Stomach smooth muscle (tissue), 2 donors: ENCODE results near the gene RBP5.

Experiments used
- H3K27ac ChIP-seq: one replicate; pipeline ENCODE4 v1.7.0; 2013; ENCODE audit warnings: mild to moderate bottlenecking, low read length, inconsistent platforms
- H3K27me3 ChIP-seq, 2 donors: one replicate each; pipeline ENCODE4 v1.7.0; 2013; ENCODE audit warnings: low read length in 2 of 2; ENCODE audit not compliant: insufficient read depth in 2 of 2, control insufficient read depth in 1 of 2
- H3K36me3 ChIP-seq, 2 donors: one replicate each; pipeline ENCODE4 v1.7.0; 2013; ENCODE audit warnings: low read length in 2 of 2; ENCODE audit not compliant: control insufficient read depth in 2 of 2, insufficient read depth in 2 of 2
- H3K4me1 ChIP-seq: one replicate; pipeline ENCODE4 v1.7.0; 2013; ENCODE audit warnings: low read length; ENCODE audit not compliant: control insufficient read depth, insufficient read depth
- H3K4me3 ChIP-seq, 2 donors: one replicate each; pipeline ENCODE4 v1.7.0; 2013; ENCODE audit warnings: low read length in 2 of 2
- H3K9ac ChIP-seq, 2 donors: one replicate each; pipeline ENCODE4 v1.7.0; 2013; ENCODE audit warnings: low read length in 2 of 2, mild to moderate bottlenecking in 1 of 2
- H3K9me3 ChIP-seq, 2 donors: one replicate each; pipeline ENCODE4 v1.7.0; 2013; ENCODE audit warnings: low read length in 2 of 2; ENCODE audit not compliant: control insufficient read depth in 2 of 2
- donor health status: healthy.
- donor health status: Pancreatic carcinoma.

RBP5 gene, protein sequence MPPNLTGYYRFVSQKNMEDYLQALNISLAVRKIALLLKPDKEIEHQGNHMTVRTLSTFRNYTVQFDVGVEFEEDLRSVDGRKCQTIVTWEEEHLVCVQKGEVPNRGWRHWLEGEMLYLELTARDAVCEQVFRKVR

DNA sequence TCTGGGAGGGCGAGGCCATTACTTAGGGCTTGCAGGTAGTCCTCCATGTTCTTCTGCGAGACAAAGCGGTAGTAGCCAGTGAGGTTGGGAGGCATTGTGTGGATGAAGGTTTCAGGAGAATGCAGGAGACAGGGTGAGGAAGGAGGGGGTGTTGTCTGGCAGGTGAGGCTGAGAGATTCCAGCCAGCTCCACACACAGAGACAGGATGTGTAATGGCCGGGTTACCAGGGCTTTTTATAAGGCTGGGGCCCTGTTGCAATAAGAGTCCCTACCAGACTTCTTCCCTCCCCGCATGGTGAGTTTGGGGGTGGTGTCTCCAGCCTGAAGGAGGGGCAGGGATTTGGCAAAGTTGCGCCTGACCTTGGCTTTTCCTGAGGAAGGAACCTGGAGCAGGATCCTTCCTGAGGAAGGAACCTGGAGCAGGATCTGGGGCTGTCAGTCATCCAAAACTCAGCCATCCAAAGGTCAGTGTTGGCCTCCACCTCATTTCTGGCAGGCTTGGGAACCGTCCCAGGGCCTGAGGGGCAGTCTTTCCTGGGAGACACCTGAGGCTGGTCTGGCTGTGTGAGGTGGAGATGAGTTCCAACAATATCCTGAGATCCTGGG, at the start of gene RBP5:
Gene RBP5 (minus strand): TSS at position 209 of the 606 bp plus-strand sequence. CDS start 114 bp downstream, at position 95.
- Histone ChIP-seq H3K4me1 (peaks cover 24% of the 10 kb centered on the region), H3K9ac (peak within 1 kb of the TSS; percentile 75), H3K27me3 (no peaks in the 10 kb centered on the region), H3K27ac (peak within 1 kb of the TSS; percentile 46), H3K4me3 (peak within 1 kb of the TSS; percentile 86), H3K9me3 (no peaks in the 10 kb centered on the region), H3K36me3 (no peaks in the 10 kb centered on the region)

DNA sequence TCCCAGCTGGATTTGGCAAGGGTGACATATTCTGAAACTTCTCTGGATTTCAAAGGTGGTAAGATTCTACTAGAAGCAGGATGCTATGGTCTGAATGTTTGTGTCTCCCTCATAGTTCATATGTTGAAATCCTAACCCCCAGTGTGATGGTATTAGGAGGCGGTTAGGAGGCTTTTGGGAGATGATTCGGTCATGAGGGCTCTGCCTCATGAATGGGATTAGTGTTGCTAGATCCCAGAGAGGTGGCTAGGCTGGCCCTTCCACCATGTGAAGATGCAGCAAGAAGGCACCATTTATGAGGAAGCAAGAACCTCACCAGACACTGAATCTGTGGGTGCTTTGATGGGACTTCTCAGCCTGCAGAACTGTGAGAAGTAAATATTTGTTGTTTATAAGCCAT, 49.8 kb upstream of the RBP5 start:
- H3K4me1 ChIP-seq = no peaks in the 10 kb centered on the region
- H3K36me3 ChIP-seq = no peaks in the 10 kb centered on the region
- no peak overlapping the region for H3K9ac ChIP-seq
- H3K27ac ChIP-seq = no peak overlapping the region
- H3K9me3 ChIP-seq = no peaks in the 10 kb centered on the region
- H3K4me3 ChIP-seq = no peak overlapping the region
- H3K27me3 ChIP-seq = peaks cover 0 to 5% of the 10 kb centered on the region in 2 donors

DNA sequence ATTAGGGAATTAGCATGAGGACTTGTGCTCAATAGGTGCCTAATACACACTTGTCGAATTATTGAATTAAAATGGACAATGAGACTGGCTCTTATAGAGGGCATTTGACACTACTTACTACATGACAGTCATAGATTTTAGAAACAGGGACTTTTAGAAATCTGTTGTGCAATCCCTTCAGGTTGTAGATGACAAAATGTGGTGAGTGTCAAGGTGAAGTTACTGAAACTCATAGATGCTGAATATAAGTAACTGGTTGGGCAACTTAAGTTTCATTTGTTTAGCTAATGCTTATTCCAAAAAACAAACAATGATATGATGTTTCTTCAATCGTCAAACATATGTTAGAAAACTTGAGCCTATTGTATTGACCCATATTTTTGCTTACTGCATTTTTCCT, 47.9 kb upstream of the RBP5 start:
- Histone ChIP-seq H3K4me1 (no peaks in the 10 kb centered on the region), H3K4me3 (no peak overlapping the region), H3K27ac (no peak overlapping the region), H3K36me3 (no peaks in the 10 kb centered on the region), H3K9me3 (no peaks in the 10 kb centered on the region), H3K9ac (no peak overlapping the region), H3K27me3 (peaks cover 0 to 5% of the 10 kb centered on the region in 2 donors)

DNA sequence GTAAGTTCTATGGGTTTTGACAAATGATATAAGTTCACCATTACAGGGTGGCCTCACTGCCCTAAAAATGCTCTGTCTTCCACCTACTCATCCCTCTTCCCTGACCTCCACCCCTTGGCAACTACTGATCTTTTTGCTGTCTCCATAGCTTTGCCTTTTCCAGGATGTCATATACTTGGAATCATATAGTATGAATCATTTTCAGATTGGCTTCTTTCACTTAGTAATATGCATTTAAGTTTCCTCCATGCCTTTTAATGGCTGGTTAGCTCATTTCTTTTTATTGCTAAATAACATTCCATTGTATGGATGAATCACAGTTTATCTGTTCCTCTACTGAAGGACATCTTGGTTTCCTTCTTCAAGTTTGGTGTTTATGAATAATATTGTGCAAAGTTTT, 46.8 kb upstream of the RBP5 start:
- Histone ChIP-seq H3K4me1 (no peaks in the 10 kb centered on the region), H3K27ac (no peak overlapping the region), H3K9me3 (no peaks in the 10 kb centered on the region), H3K36me3 (no peaks in the 10 kb centered on the region), H3K4me3 (no peak overlapping the region), H3K9ac (no peak overlapping the region), H3K27me3 (peaks cover 0 to 3% of the 10 kb centered on the region in 2 donors)

DNA sequence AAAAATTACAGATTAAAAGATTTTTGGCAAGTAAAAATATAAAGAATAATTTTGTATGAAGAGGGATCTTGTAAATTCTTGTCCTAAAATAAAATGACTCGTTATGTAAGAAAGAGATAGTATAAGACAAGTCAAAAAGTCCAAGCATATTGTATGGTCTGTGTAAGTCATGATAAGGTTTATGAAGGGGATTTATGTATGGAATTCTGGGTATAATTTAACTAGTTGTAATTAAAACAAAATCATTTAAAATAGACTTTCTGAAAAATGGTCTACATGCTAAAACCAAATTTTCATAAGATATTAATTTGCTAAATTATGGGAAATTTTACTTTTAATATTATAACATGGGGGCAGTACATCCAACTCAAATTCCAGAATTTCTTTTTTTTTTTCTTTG, 43.2 kb upstream of the RBP5 start:
- Histone ChIP-seq H3K4me3 (no peak overlapping the region), H3K27me3 (peaks cover 0 to 2% of the 10 kb centered on the region in 2 donors), H3K36me3 (no peaks in the 10 kb centered on the region), H3K27ac (no peak overlapping the region), H3K4me1 (no peaks in the 10 kb centered on the region), H3K9ac (no peak overlapping the region), H3K9me3 (no peaks in the 10 kb centered on the region)

DNA sequence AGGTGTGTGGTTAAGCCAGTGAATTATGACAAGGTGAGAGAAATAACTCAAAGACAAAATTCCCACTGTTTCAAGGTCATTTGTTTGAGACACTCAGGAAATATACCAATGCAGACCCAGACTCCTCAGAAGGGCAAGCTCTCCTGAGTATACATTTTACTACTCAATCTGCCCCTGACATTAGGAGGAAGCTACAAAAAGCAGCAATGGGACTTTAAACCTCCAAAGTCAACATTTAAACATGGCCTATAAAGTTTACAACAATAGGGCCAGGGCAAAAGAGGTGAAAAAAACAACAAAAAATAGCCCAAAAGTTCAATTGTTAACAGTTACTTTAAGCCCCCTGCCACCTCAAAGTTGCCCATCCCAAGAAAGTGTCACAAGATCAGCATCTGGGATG, 41.3 kb upstream of the RBP5 start:
- no peak overlapping the region for H3K4me3 ChIP-seq
- no peaks in the 10 kb centered on the region for H3K36me3 ChIP-seq
- no peaks in the 10 kb centered on the region for H3K27me3 ChIP-seq
- no peaks in the 10 kb centered on the region for H3K9me3 ChIP-seq
- no peak overlapping the region for H3K9ac ChIP-seq
- H3K27ac ChIP-seq = no peak overlapping the region
- H3K4me1 ChIP-seq = no peaks in the 10 kb centered on the region

DNA sequence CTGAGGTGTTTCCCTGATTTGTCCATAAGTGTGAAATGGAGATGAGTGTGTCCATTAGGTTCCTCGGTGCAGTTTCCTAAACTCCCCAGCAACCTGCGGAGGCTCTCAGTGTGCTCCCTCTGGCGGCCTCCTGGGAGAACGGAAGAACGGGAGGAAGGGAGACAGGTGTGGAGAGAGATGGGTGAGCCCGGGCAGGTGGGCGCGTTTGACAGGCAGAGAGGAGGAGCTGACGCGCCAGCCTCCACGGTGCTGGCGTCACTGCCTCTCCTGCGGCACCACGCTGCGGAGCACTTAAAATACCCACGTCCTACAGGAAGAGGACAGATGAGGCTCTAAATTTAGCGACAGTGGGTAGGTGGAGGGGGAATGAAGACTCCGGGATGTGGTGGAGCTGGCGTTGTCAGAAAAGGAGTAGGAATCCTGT, 34.0 kb upstream of the RBP5 start:
- no peak overlapping the region for H3K27ac ChIP-seq
- no peaks in the 10 kb centered on the region for H3K9me3 ChIP-seq
- H3K4me1 ChIP-seq = peaks cover 4% of the 10 kb centered on the region
- H3K4me3 ChIP-seq = peak overlapping the region in 1 of 2 donors; percentile 29
- H3K36me3 ChIP-seq = no peaks in the 10 kb centered on the region
- peaks cover 6 to 10% of the 10 kb centered on the region in 2 donors for H3K27me3 ChIP-seq
- no peak overlapping the region for H3K9ac ChIP-seq

DNA sequence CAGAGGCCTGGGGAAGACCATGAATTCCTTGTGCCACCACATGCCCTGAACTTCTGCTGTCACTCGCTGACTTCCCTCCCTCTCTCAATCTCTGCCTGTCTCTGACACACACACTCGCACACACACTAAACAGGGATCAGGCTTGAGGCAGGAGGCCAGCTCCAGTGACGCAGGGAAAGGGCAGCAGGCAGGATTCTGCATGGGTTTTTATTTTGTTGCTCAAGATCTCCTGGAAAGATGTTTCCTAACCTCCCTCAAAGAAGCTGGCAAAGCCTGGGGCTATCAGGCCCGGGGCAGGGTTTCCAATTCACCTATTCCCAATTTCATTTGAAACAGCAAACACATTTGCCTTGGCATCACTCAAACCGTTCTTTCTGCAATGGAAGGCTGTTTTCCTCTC, 33.1 kb upstream of the RBP5 start:
- H3K9me3 ChIP-seq = no peaks in the 10 kb centered on the region
- no peak overlapping the region for H3K27ac ChIP-seq
- H3K4me3 ChIP-seq = no peak overlapping the region

DNA sequence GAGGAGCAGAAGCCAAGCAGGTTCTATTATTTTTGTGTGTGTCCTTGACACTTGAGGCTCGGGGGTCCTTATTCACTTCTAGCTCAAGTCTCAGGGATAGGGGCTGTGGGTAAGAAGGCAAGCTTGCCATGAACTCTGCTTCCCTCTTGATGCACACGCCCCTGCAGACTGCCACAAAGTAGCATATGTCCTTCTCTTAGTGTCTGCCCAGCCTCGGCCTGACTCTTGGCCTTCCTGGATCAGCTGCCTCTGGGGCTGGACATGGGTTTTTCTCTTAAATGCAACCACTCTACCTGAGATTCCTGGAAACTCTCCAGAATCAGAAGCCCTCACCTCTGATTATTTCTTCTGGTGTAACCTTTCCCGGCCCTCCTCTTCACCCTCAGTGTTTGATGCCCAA, 32.6 kb upstream of the RBP5 start:
- Histone ChIP-seq H3K27me3 (peaks cover 6 to 10% of the 10 kb centered on the region in 2 donors), H3K36me3 (peaks cover 0 to 2% of the 10 kb centered on the region in 2 donors), H3K4me1 (peaks cover 4% of the 10 kb centered on the region), H3K4me3 (no peak overlapping the region), H3K9ac (no peak overlapping the region), H3K9me3 (no peaks in the 10 kb centered on the region), H3K27ac (no peak overlapping the region)

More for the DNA sequence above, 33.1 kb upstream of the RBP5 start:
- Histone ChIP-seq H3K36me3 (peaks cover 0 to 2% of the 10 kb centered on the region in 2 donors), H3K9ac (no peak overlapping the region), H3K27me3 (peaks cover 6 to 10% of the 10 kb centered on the region in 2 donors), H3K4me1 (peaks cover 4% of the 10 kb centered on the region)

DNA sequence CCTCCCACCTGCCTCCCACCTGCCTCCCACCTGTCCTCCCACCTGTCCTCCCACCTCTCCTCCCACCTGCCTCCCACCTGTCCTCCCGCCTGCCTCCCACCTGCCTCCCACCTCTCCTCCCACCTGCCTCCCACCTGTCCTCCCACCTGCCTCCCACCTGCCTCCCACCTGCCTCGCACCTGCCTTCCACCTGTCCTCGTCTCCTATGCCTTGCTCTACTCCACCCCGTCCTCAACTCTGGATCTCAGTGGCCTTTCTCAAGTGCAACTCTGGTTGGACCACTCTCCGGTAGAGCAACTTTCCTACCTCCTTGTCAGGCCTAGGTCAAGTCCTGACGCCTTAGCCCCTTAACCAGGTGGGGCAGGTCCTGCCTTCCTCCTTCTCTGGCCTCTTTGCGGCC, 31.5 kb upstream of the RBP5 start:
- H3K4me1 ChIP-seq = peaks cover 4% of the 10 kb centered on the region
- H3K9ac ChIP-seq = no peak overlapping the region
- no peak overlapping the region for H3K4me3 ChIP-seq

More for the DNA sequence above, 31.5 kb upstream of the RBP5 start:
- Histone ChIP-seq H3K27me3 (peaks cover 6 to 10% of the 10 kb centered on the region in 2 donors), H3K27ac (no peak overlapping the region), H3K36me3 (peaks cover 0 to 2% of the 10 kb centered on the region in 2 donors), H3K9me3 (no peaks in the 10 kb centered on the region)
